ENCODE measurements around the gene SLC44A4. TPM values are rescaled to one million over a fixed set of nuclear protein-coding genes. Genes with fewer than 3 reads are reported as not detected.

SLC44A4 gene
- total RNA-seq: under 1 TPM in 1 of 2 experiments, not detected in 1; 0.39 TPM

DNA sequence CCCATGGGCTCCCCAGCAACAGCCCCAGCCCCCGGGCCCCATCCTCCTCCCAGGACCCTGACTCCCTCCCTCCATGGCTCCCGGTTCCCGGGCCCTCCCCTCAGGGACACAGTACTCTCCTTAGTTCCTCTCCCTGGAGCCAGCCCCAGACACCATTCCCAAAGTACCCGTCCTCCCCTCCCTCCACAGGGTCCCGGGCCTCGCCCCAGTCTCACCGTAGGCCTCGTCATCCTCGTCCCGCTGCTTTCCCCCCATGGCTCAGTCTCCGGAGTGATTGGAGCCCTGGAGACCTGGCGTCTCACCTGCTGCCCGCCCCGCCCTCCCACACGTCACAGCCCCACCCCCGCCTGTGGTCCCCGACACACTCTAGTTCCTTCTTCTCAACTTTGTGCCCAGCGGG is at the start of gene SLC44A4:
Gene SLC44A4, minus strand, starts transcription at position 272 of the 400 bp plus-strand sequence. Its CDS starts 17 bp downstream, at position 255.
- H3K27me3 Mint-ChIP-seq (ENCODE audit: low read depth): no peaks in the 10 kb centered on the region
- H3K36me3 Mint-ChIP-seq (ENCODE audit: low read depth): peaks cover 26% of the 10 kb centered on the region
- H3K4me3 Mint-ChIP-seq: no peak within 1 kb of the TSS
- ChIA-PET POLR2A (no interaction called here), CTCF (no interaction called here)
- H3K4me1 Mint-ChIP-seq (ENCODE audit: low read depth): peaks cover 3% of the 10 kb centered on the region
- no peak for ATAC-seq
- H3K9me3 Mint-ChIP-seq (ENCODE audit: insufficient read depth): no peaks in the 10 kb centered on the region
- no peak for DNase-seq
- no peak within 1 kb of the TSS for H3K27ac Mint-ChIP-seq

DNA sequence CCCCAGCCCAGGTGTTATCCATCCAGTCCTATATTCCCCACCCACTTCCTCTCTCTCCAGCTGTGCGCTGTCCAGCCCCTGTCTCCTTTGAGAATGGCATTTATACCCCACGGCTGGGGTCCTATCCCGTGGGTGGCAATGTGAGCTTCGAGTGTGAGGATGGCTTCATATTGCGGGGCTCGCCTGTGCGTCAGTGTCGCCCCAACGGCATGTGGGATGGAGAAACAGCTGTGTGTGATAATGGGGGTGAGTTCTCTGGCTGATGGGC is 49.8 kb upstream of the SLC44A4 start:
- no peaks in the 10 kb centered on the region for H3K4me1 Mint-ChIP-seq (ENCODE audit: low read depth)
- ATAC-seq (no peak), DNase-seq (no peak)
- H3K36me3 Mint-ChIP-seq (ENCODE audit: low read depth): no peaks in the 10 kb centered on the region
- H3K9me3 Mint-ChIP-seq (ENCODE audit: insufficient read depth): no peaks in the 10 kb centered on the region
- CTCF ChIA-PET: no interaction called here
- no peak overlapping the region for H3K27ac Mint-ChIP-seq
- H3K27me3 Mint-ChIP-seq (ENCODE audit: low read depth): peaks cover 2% of the 10 kb centered on the region
- no peak overlapping the region for H3K4me3 Mint-ChIP-seq
- POLR2A ChIA-PET: no interaction called here

DNA sequence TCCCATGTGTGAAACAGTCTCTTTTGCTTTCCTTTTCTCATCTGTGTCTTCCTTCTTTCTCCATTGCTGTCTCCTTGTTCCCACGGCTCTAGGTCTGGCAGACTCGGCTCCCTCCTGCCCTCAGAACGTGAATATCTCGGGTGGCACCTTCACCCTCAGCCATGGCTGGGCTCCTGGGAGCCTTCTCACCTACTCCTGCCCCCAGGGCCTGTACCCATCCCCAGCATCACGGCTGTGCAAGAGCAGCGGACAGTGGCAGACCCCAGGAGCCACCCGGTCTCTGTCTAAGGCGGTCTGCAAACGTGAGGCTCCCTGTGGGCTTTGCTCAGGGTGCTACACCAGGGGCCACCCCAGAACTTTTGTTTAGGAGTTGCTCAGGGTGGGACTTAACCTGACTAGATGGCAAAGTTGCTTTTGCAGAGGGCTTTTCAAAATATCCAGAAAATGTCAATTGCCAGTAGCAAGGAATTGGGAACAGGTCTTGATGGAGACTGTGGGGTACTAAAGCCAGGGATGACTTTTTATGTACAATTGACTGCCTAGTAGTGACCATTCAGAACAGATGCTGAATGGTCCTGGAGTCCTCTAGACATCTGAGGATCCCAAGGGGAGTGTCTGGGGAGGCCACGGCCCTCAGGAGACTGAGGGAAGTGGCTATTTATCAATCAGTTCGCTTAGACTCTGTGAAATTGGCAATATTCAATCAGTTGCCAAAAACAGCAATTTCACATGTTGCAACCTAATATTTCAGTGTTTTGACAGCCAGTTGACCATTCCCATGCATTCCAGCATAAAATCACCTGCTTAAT is 49.3 kb upstream of the SLC44A4 start:
- Mint-ChIP-seq H3K27ac (no peak overlapping the region), H3K36me3 (ENCODE audit: low read depth) (no peaks in the 10 kb centered on the region), H3K4me3 (no peak overlapping the region), H3K9me3 (ENCODE audit: insufficient read depth) (no peaks in the 10 kb centered on the region), H3K27me3 (ENCODE audit: low read depth) (peaks cover 2% of the 10 kb centered on the region), H3K4me1 (ENCODE audit: low read depth) (no peaks in the 10 kb centered on the region)
- ChIA-PET CTCF (no interaction called here), POLR2A (no interaction called here)
- ATAC-seq (no peak), DNase-seq (no peak)

DNA sequence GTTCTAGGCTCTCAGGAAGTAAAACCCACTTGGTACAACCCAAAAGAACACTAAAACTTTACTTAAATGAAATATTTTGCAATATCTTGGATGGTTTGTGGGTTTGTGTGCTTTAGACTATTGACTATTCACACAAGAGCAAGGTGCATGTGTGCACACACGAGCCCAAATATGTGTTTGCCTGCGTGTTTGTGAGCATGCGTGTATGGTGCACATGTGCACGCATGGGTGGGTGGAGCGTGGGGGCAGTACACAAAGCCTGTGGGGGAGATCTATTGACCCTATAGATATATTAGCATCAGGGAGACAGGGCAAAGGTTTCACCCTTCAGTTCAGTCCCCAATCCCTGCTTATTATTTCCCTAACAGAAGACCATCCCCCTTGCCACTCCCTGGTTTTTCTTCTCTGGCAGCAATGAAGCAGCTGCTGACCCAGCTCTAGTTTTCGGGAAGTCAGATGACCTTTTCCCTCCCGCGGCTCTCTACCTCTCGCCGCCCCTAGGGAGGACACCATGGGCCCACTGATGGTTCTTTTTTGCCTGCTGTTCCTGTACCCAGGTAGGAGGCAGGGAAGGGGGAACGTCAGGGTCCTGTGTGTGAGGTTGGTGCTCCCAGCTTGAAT is 48.6 kb upstream of the SLC44A4 start, which contains the start of gene C2:
Gene C2, plus strand, starts transcription at position 476 of the 621 bp plus-strand sequence. Its CDS starts 36 bp downstream, at position 512.
- Mint-ChIP-seq H3K9me3 (ENCODE audit: insufficient read depth) (no peaks in the 10 kb centered on the region), H3K27ac (no peak within 1 kb of the TSS), H3K27me3 (ENCODE audit: low read depth) (peaks cover 2% of the 10 kb centered on the region), H3K36me3 (ENCODE audit: low read depth) (no peaks in the 10 kb centered on the region), H3K4me3 (no peak within 1 kb of the TSS), H3K4me1 (ENCODE audit: low read depth) (no peaks in the 10 kb centered on the region)
- DNase-seq: no peak
- no peak for ATAC-seq
- ChIA-PET CTCF (no interaction called here), POLR2A (no interaction called here)

DNA sequence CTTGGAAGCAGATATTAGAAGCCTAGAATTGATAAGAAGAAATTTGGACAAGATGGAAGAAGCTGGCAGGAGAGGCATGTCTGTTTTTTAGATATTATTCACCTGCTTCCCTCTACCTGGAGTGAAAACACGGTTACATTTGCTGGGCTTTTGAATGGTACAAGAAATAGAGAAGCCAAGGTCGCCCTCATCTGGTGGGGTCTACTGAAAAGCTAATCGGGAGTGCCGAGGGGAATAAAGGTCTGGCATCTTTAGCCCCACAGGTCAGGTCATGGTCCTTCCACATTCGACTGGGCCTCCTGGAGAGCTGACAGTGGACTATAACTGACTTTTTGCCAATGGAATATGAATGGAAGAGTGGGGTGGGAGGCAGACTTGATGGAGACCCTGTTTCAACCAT is 44.1 kb upstream of the SLC44A4 start:
- Mint-ChIP-seq H3K9me3 (ENCODE audit: insufficient read depth) (no peaks in the 10 kb centered on the region), H3K4me3 (no peak overlapping the region), H3K27ac (no peak overlapping the region), H3K4me1 (ENCODE audit: low read depth) (no peaks in the 10 kb centered on the region), H3K27me3 (ENCODE audit: low read depth) (peaks cover 2% of the 10 kb centered on the region), H3K36me3 (ENCODE audit: low read depth) (no peaks in the 10 kb centered on the region)
- CTCF ChIA-PET: interaction anchor here (0.9 to 1.8 kb wide), 7 partner anchors 25 to 261 kb away, joined by 3 to 4 read pairs (median 3); partner anchors contain the start of gene NEU1
- POLR2A ChIA-PET: interaction anchor here (1.2 kb wide), 1 partner anchor 17 kb away, joined by 3 read pairs; no protein-coding TSS in a partner anchor
- ATAC-seq: no peak
- peak; percentile 42 for DNase-seq

DNA sequence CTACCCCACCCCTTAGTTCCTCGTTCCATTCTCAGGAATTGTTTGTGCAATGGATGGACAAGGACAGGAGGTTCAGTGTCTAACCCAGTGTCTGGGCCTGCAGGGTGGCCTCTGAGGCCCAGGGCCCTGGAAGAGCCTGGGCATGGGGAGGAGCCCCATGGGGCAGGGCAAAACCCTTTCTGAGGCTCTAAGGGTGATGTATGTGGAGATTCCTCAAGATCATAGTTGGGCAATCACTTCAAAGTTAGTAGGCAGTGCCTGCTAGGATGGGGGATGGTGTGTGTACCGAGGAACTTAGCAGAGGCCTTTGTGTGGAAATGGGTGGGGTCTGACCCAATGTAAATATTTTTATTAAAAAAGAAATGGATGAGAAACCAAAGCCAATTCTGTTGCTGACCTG is 42.0 kb upstream of the SLC44A4 start:
- Mint-ChIP-seq H3K4me1 (ENCODE audit: low read depth) (no peaks in the 10 kb centered on the region), H3K36me3 (ENCODE audit: low read depth) (no peaks in the 10 kb centered on the region), H3K27ac (no peak overlapping the region), H3K9me3 (ENCODE audit: insufficient read depth) (no peaks in the 10 kb centered on the region), H3K4me3 (no peak overlapping the region), H3K27me3 (ENCODE audit: low read depth) (peaks cover 2% of the 10 kb centered on the region)
- CTCF ChIA-PET: interaction anchor here (1.7 kb wide), 1 partner anchor 31 kb away, joined by 7 read pairs; no protein-coding TSS in a partner anchor
- DNase-seq (no peak), ATAC-seq (no peak)
- POLR2A ChIA-PET: no interaction called here

DNA sequence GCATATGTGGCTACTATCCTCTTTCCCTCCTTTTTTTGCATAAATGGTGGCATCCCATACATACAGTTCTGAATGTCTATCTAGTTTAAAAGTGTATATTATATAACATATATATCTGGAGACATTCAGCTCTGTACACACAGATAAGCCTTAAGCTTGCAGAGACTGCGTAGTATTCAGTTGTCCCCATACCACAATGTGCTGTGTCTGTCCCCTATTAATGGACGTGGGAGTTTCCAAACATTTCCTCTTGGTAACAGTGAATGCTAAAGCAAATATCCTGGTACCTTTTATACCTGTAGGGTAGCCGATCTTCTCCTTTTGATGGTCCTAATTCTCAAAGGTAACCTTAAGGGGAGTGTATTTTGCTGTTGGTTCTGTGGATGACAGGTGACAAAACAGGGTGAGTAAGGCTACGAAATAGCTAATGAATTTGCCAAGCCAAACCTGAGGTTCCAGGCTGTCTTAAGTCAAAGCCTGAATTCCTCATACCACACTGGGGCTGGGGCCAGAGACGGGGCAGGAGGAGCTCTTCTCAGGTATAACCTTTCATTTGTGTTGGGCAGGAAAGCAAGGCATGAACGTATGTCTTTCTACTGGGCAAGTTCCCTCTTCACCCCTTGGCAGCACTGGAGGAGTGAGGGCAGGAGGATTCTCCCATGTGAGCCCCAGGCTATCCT is 41.0 kb upstream of the SLC44A4 start:
- H3K27me3 Mint-ChIP-seq (ENCODE audit: low read depth): peaks cover 10% of the 10 kb centered on the region
- H3K27ac Mint-ChIP-seq: no peak overlapping the region
- no peaks in the 10 kb centered on the region for H3K9me3 Mint-ChIP-seq (ENCODE audit: insufficient read depth)
- no peak overlapping the region for H3K4me3 Mint-ChIP-seq
- ChIA-PET POLR2A (no interaction called here), CTCF (interaction anchor here (1.7 kb wide), 1 partner anchor 32 kb away, joined by 7 read pairs; no protein-coding TSS in a partner anchor)
- H3K36me3 Mint-ChIP-seq (ENCODE audit: low read depth): no peaks in the 10 kb centered on the region
- ATAC-seq: no peak
- no peaks in the 10 kb centered on the region for H3K4me1 Mint-ChIP-seq (ENCODE audit: low read depth)
- DNase-seq: no peak

DNA sequence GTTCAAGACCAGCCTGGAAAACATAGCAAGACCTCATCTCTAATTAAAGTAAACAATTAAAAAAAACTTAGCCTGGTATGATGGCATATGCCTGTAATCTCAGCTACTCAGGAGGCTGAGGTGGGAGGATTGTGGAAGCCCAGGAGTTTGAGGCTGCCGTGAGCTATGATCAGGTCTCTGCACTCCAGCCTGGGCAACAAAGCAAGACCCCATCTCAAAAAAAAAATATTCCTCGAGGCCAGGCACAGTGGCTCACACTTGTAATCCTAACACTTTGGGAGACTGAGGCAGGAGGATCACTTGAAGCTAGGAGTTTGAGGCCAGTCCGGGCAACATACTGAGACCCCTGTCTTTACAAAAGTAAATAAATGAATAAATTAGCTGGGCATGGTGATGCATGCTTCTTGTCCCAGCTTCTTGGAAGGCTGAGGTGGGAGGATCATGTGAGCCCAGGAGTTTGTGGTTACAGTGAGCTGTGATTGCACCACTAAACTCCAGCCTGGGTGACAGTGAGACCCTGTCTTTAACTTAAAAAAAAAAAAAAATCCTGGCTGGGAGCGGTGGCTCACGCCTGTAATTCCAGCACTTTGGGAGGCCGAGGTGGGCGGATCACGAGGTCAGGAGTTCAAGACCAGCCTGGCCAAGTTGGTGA is 39.4 kb upstream of the SLC44A4 start:
- no peak for DNase-seq
- no peaks in the 10 kb centered on the region for H3K4me1 Mint-ChIP-seq (ENCODE audit: low read depth)
- CTCF ChIA-PET: interaction anchor here (1.2 to 1.7 kb wide), 2 partner anchors 31 to 34 kb away, joined by 3 to 5 read pairs; no protein-coding TSS in a partner anchor
- H3K36me3 Mint-ChIP-seq (ENCODE audit: low read depth): no peaks in the 10 kb centered on the region
- H3K27me3 Mint-ChIP-seq (ENCODE audit: low read depth): peaks cover 10% of the 10 kb centered on the region
- POLR2A ChIA-PET: no interaction called here
- no peak overlapping the region for H3K27ac Mint-ChIP-seq
- H3K4me3 Mint-ChIP-seq: no peak overlapping the region
- ATAC-seq: no peak
- no peaks in the 10 kb centered on the region for H3K9me3 Mint-ChIP-seq (ENCODE audit: insufficient read depth)

DNA sequence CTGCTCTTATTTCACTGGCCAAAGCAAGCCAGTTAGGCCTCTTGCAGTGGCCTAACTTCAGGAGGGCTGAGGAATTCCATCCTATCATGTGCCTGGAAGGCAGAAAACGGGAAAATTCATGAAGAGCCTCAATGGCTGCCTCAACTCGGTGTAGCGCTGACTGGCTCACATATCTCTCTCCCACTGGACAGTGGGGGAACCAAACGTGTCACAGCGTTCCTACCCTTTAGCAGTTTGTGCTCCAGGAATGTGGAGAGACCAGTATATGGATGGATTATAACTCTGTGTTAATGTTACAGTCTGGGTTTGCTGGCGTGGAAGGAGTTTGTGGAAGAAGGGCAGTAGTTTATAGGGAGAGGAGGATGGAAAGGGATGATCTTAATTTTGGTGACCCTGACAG is 37.0 kb upstream of the SLC44A4 start:
- no peaks in the 10 kb centered on the region for H3K4me1 Mint-ChIP-seq (ENCODE audit: low read depth)
- ChIA-PET POLR2A (no interaction called here), CTCF (no interaction called here)
- H3K36me3 Mint-ChIP-seq (ENCODE audit: low read depth): no peaks in the 10 kb centered on the region
- no peak overlapping the region for H3K27ac Mint-ChIP-seq
- ATAC-seq: no peak
- peaks cover 10% of the 10 kb centered on the region for H3K27me3 Mint-ChIP-seq (ENCODE audit: low read depth)
- H3K4me3 Mint-ChIP-seq: no peak overlapping the region
- DNase-seq: no peak
- H3K9me3 Mint-ChIP-seq (ENCODE audit: insufficient read depth): no peaks in the 10 kb centered on the region

DNA sequence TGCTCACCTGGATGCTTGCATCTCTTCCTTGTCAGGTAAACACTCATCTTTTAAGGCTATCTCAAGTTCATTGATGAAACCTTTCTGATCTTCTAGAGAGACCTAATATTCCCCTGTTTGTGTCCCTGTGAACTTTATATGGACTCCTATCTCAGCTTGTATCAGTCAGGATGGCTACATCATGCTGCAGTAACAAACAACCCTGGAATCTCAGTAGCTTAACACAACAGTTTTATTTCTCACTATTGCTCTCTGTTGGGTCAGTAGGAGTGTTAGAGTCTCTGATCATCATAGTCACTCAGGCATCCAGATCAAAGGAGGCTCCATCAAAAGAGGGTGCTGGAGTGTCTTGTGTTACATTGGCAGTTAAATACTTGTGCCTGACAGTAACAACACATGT is 36.6 kb upstream of the SLC44A4 start:
- H3K4me3 Mint-ChIP-seq: no peak overlapping the region
- H3K9me3 Mint-ChIP-seq (ENCODE audit: insufficient read depth): no peaks in the 10 kb centered on the region
- no peaks in the 10 kb centered on the region for H3K36me3 Mint-ChIP-seq (ENCODE audit: low read depth)
- CTCF ChIA-PET: no interaction called here
- H3K4me1 Mint-ChIP-seq (ENCODE audit: low read depth): no peaks in the 10 kb centered on the region
- DNase-seq: no peak
- H3K27ac Mint-ChIP-seq: no peak overlapping the region
- ATAC-seq: no peak
- POLR2A ChIA-PET: no interaction called here
- peaks cover 10% of the 10 kb centered on the region for H3K27me3 Mint-ChIP-seq (ENCODE audit: low read depth)

DNA sequence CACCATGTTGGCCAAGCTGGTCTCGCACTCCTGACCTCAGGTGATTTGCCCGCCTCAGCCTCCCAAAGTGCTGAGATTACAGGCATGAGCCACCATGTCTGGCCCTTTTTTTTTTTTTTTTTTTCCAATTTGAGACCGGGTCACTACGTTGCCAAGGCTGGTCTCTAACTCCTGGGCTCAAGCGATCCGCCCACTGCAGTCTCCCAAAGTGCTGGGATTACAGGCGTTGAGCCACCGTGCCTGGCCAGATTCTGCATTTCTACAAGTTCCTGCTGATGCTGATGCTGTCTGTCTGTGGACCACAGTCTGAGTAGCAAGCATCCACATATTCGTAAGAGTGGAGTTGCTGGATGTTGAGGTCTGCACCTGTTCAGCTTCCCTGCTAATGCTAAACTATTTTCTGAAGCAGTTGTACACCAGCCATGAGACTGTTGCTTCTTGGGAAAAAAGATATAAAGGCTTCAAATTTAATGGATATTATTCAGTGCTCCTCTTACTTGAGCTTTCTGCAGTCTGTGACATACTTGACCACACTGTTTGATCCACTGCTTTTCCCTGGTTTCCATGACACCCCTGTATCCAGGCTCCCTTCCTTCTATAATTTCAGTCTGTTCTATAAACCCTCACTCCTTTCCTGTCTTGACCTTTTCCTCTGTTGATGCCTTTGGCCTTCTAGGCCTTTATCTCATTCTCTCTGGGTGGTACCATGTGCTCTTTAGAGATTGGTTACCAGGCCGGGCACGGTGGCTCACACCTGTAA is 33.2 kb upstream of the SLC44A4 start:
- H3K9me3 Mint-ChIP-seq (ENCODE audit: insufficient read depth): no peaks in the 10 kb centered on the region
- no peak for DNase-seq
- ChIA-PET POLR2A (no interaction called here), CTCF (no interaction called here)
- peaks cover 2% of the 10 kb centered on the region for H3K4me1 Mint-ChIP-seq (ENCODE audit: low read depth)
- ATAC-seq: no peak
- no peaks in the 10 kb centered on the region for H3K36me3 Mint-ChIP-seq (ENCODE audit: low read depth)
- no peak overlapping the region for H3K27ac Mint-ChIP-seq
- H3K27me3 Mint-ChIP-seq (ENCODE audit: low read depth): peaks cover 16% of the 10 kb centered on the region
- H3K4me3 Mint-ChIP-seq: no peak overlapping the region
